D341Med (cell line): ENCODE results near the gene FAM47E.

ENCODE experiments used
- DNase-seq: peaks from one replicate; pipeline ENCODE4 v3.0.0; 2012; ENCODE audit warnings: low spot score

Gene FAM47E

GRCh38 chr4:76301775-76302162, 50.2 kb downstream of the FAM47E start:
- no peak for DNase-seq

- DNase-seq, result no peak
Measured at GRCh38 chr4:76302826-76303438, 51.4 kb downstream of the FAM47E start.

- no peak for DNase-seq
Measured at GRCh38 chr4:76305033-76305687, 53.6 kb downstream of the FAM47E start.

GRCh38 chr4:76305971-76306881, 54.7 kb downstream of the FAM47E start, which contains the start of gene STBD1:
STBD1 (plus strand) TSS chr4:76306733; CDS start chr4:76306770, 37 bp downstream.
- peak; percentile 66 for DNase-seq

- peak; percentile 45 for DNase-seq
Measured at GRCh38 chr4:76306882-76307659, 55.5 kb downstream of the FAM47E start.

GRCh38 chr4:76307660-76308014, 56.1 kb downstream of the FAM47E start:
- no peak for DNase-seq

- DNase-seq, result no peak
Measured at GRCh38 chr4:76308548-76308947, 57.0 kb downstream of the FAM47E start.

- no peak for DNase-seq
Measured at GRCh38 chr4:76309939-76310550, 58.5 kb downstream of the FAM47E start.

- no peak for DNase-seq
Measured at GRCh38 chr4:76310683-76311082, 59.2 kb downstream of the FAM47E start.

- DNase-seq, result no peak
Measured at GRCh38 chr4:76311896-76312331, 60.4 kb downstream of the FAM47E start.

- no peak for DNase-seq
Measured at GRCh38 chr4:76312457-76312856, 60.9 kb downstream of the FAM47E start.

GRCh38 chr4:76313547-76313946, 62.0 kb downstream of the FAM47E start:
- no peak for DNase-seq

- DNase-seq, result no peak
Measured at GRCh38 chr4:76315267-76315918, 63.9 kb downstream of the FAM47E start.

- DNase-seq, result no peak
Measured at GRCh38 chr4:76316131-76316530, 64.6 kb downstream of the FAM47E start.

GRCh38 chr4:76322236-76322635, 70.7 kb downstream of the FAM47E start:
- DNase-seq, result no peak

- DNase-seq, result no peak
Measured at GRCh38 chr4:76325072-76325471, 73.6 kb downstream of the FAM47E start.

- no peak for DNase-seq
Measured at GRCh38 chr4:76326515-76326914, 75.0 kb downstream of the FAM47E start.
